Parathyroid adenoma (tissue), 2 donors: ENCODE data around the gene OTULIN.

Source experiments
- H2AFZ ChIP-seq: fragments of 300-600 bp; sonication (generic); one replicate; pipeline ENCODE4 v1.7.0; 2017; ENCODE audit warnings: antibody characterized with exemption, mild to moderate bottlenecking
- H3K27ac ChIP-seq: fragments of 300-600 bp; sonication (generic); one replicate; pipeline ENCODE4 v1.7.0; 2017
- H3K27me3 ChIP-seq: fragments of 300-600 bp; sonication (generic); one replicate; pipeline ENCODE4 v1.7.0; 2017; ENCODE audit warnings: low read length; ENCODE audit not compliant: control insufficient read depth, insufficient read depth
- H3K36me3 ChIP-seq: fragments of 300-600 bp; sonication (generic); one replicate; pipeline ENCODE4 v1.7.0; 2017; ENCODE audit warnings: low read length; ENCODE audit not compliant: control insufficient read depth, insufficient read depth
- H3K4me1 ChIP-seq: fragments of 300-600 bp; sonication (generic); one replicate; pipeline ENCODE4 v1.7.0; 2017; ENCODE audit warnings: control low read depth
- H3K4me2 ChIP-seq: fragments of 300-600 bp; sonication (generic); one replicate; pipeline ENCODE4 v1.7.0; 2017; ENCODE audit warnings: low read length
- H3K4me3 ChIP-seq: fragments of 300-600 bp; sonication (generic); one replicate; pipeline ENCODE4 v1.7.0; 2017; ENCODE audit warnings: low read depth, low read length
- H3K79me2 ChIP-seq: fragments of 300-600 bp; sonication (generic); one replicate; pipeline ENCODE4 v1.7.0; 2017; ENCODE audit warnings: control low read depth
- H3K9ac ChIP-seq: fragments of 300-600 bp; sonication (generic); one replicate; pipeline ENCODE4 v1.7.0; 2017; ENCODE audit warnings: mild to moderate bottlenecking
- H3K9me3 ChIP-seq: fragments of 300-600 bp; sonication (generic); one replicate; pipeline ENCODE4 v1.7.0; 2017; ENCODE audit warnings: low read length; ENCODE audit not compliant: control insufficient read depth
- CTCF ChIP-seq: fragments of 300-600 bp; sonication (generic); IDR thresholded peaks from one replicate; pipeline ENCODE4 v1.7.0; 2017; ENCODE audit warnings: antibody characterized with exemption, mild to moderate bottlenecking
- donor health status: primary hyperparathyroidism.

The OTULIN gene

GRCh38 chr5:14712666-14713065, 48.1 kb downstream of the OTULIN start:
- no peak for TF ChIP-seq CTCF
- Histone ChIP-seq H3K36me3 (no peaks in the 10 kb centered on the region), H3K27ac (no peak overlapping the region)

DNA sequence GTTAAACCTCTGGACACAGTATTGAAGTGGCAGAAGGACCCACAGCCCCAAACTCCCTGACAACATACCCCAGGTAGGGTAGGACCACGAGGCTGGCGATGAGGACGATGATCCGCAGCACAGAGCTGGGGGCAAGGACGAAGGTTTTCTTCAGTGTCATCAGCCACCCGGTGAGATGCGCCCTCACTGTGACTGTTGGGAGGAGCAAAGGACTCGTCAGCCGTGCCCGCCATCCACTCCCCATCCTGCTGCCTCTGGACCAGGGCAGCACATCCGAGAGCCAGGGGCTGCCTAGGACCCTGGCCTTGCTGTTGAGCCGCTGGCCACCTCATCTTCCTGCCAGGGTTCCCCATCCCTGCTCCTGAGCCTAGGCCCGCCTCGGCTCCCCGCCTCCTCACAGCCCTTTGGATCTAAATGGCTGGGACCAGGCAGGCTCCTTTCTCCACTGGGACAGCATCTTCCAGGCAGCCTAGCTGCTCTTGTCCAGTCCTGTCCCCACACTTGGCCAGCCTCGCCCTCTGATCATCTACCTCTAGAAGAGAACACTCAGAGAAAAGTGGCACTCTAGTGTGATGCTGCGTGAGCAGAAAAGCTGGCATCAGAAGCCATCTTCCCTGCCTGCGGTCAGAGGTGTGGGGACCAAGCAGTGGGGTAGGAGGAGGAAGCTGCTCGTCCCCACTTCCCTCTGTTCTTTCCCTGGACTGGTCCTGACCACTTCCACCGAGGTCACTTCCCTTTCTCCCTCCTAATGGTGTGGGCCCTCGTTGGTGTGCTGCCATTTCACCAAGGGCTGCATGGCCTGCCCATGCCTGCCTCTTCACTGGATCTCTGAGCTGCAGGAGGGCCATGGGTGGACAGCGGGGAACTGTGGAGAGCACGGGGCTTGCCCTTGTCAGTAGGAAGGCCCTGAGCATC, 49.2 kb downstream of the OTULIN start:
- H3K4me3 ChIP-seq: no peak overlapping the region
- H3K27ac ChIP-seq: no peak overlapping the region
- no peak overlapping the region for H3K9ac ChIP-seq
- no peaks in the 10 kb centered on the region for H3K9me3 ChIP-seq
- no peak for TF ChIP-seq CTCF
- H3K4me2 ChIP-seq: no peak overlapping the region
- H3K27me3 ChIP-seq: no peaks in the 10 kb centered on the region
- no peaks in the 10 kb centered on the region for H3K36me3 ChIP-seq
- no peak overlapping the region for H2AFZ ChIP-seq
- H3K4me1 ChIP-seq: no peaks in the 10 kb centered on the region
- no peaks in the 10 kb centered on the region for H3K79me2 ChIP-seq

More at GRCh38 chr5:14712666-14713065, 48.1 kb downstream of the OTULIN start:
- Histone ChIP-seq H3K4me1 (peaks cover under 1% of the 10 kb centered on the region), H3K9ac (no peak overlapping the region), H2AFZ (no peak overlapping the region), H3K79me2 (no peaks in the 10 kb centered on the region), H3K9me3 (no peaks in the 10 kb centered on the region), H3K27me3 (no peaks in the 10 kb centered on the region), H3K4me2 (no peak overlapping the region), H3K4me3 (no peak overlapping the region)

GRCh38 chr5:14714706-14715105, 50.2 kb downstream of the OTULIN start:
- Histone ChIP-seq H3K79me2 (peaks cover 5% of the 10 kb centered on the region), H3K4me2 (no peak overlapping the region), H2AFZ (no peak overlapping the region), H3K27ac (no peak overlapping the region), H3K9ac (no peak overlapping the region), H3K36me3 (no peaks in the 10 kb centered on the region), H3K4me3 (no peak overlapping the region), H3K4me1 (no peaks in the 10 kb centered on the region), H3K9me3 (no peaks in the 10 kb centered on the region), H3K27me3 (no peaks in the 10 kb centered on the region)
- TF ChIP-seq CTCF: no peak

GRCh38 chr5:14715481-14715880, 51.0 kb downstream of the OTULIN start:
- peaks cover 5% of the 10 kb centered on the region for H3K79me2 ChIP-seq
- H2AFZ ChIP-seq: no peak overlapping the region
- no peak overlapping the region for H3K4me2 ChIP-seq
- no peak overlapping the region for H3K27ac ChIP-seq
- peaks cover 3% of the 10 kb centered on the region for H3K4me1 ChIP-seq
- no peak overlapping the region for H3K4me3 ChIP-seq
- no peaks in the 10 kb centered on the region for H3K36me3 ChIP-seq
- H3K27me3 ChIP-seq: no peaks in the 10 kb centered on the region
- no peaks in the 10 kb centered on the region for H3K9me3 ChIP-seq
- TF ChIP-seq CTCF: no peak
- no peak overlapping the region for H3K9ac ChIP-seq
